Mesangial cell (primary cell): Measurements from ENCODE around the gene SMIM10L1. TPM values are rescaled to one million over a fixed set of nuclear protein-coding genes. Genes with fewer than 3 reads are reported as not detected.

Source experiments
- total RNA-seq: library from RNA; depleted of rRNA; stranded (reverse); fragments of >200 nt; gene quantifications from 2 replicates; pipeline ENCODE4 v1.2.3, GENCODE V29; 2015

SMIM10L1 gene
- total RNA-seq: 6.2 and 7.7 TPM in 2 replicates

DNA sequence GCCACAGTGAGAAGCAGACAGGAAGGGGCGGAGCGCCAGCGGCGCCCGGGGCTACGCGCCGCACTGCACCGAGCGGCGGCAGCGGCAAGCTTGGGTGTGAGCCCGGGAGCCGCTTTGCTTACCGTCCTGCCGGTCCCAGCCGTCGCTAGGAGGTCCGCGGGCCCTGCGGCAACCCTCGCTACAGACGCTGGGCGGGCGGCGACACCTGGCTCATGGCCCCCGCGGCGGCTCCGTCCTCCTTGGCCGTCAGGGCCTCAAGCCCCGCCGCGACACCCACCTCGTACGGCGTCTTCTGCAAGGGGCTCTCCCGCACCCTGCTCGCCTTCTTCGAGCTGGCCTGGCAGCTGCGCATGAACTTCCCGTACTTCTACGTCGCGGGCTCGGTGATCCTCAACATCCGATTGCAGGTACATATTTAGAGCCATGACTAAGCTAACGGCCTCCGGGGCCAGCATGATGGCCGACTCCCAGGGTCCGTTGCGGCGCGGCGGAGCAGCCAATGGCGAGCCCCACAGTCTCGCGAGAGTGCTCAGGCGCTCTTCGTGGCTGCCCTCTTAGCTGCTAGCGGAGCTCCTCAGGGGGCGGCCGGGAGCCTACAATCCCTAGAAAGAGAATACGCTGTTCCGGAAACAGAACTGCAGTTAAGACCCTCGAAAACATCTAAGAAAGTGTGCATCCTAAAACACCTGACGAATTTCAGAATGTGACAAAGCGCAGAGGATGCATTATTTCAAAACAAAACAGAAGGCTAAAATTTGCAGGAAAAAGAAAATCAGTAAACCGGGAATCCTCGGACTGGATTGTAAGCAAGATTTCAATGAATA lies at the start of gene SMIM10L1:
SMIM10L1 (plus strand) TSS at position 50 of the 824 bp plus-strand sequence; CDS start at position 213, 163 bp downstream.

DNA sequence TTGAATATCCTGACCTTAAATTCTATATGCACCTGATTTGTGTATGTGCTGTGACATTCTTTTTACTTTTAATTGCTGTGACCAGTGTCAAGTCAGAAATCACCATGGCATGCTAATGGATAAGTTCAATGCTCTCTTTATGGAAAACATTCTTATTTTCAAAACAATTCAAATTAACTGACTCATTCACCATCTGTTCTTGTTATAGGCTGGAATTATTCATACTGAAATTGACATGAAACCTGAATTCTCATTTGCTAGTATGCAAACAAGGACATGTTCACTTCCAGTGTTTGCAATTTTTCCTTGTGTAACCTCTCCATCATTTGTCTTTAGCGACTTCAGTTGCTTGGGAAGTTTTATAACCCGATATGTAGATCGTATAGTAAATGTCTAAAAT lies 36.7 kb upstream of the SMIM10L1 start, which contains the start of gene TAS2R30:
TAS2R30 (minus strand) TSS at position 340 of the 400 bp plus-strand sequence. CDS start 400 bp downstream, outside the sequence.

DNA sequence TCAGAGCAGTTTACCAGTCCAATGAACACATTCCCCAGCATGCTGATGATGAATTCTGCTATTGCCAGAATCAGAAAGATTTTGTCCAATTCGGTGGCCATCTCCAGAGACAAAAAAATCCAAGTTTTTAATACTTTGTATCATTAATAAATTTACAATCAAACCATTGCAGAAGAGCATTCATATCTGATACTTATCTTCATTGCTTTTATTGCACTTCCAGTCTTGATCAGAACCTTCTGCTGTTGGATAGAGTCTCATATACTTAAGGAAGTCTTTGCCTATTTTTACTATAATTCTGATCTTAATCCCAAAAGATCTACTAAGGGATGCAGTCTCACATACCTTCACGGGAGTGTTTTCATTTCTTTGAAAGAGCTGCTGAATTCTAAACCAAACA lies 15.8 kb downstream of the SMIM10L1 start, which contains the start of gene TAS2R42:
TAS2R42 (minus strand) TSS at position 101 of the 400 bp plus-strand sequence; CDS start at position 101, 0 bp downstream.

Other genes starting within 250 kb of the SMIM10L1 start
- gene PRH2, start 242.0 kb upstream of the SMIM10L1 start, total RNA-seq: not detected in 2 replicates
- 0.16 and 2.2 TPM in 2 replicates for gene TAS2R14, start 231.9 kb upstream of the SMIM10L1 start, total RNA-seq
- gene TAS2R50, start 184.3 kb upstream of the SMIM10L1 start, total RNA-seq: 0.38 and 0.98 TPM in 2 replicates
- 0.49 and 0.51 TPM in 2 replicates for gene TAS2R20, start 172.9 kb upstream of the SMIM10L1 start, total RNA-seq
- gene TAS2R19, start 148.6 kb upstream of the SMIM10L1 start, total RNA-seq: 2.7 TPM in 1 of 2 replicates, not detected in the other
- 0.33 and 0.51 TPM in 2 replicates for gene TAS2R31, start 139.8 kb upstream of the SMIM10L1 start, total RNA-seq
- gene TAS2R46, start 108.9 kb upstream of the SMIM10L1 start, total RNA-seq: 0.38 TPM in 1 of 2 replicates, not detected in the other
- 0.16 TPM in 1 of 2 replicates, not detected in the other for gene TAS2R43, start 78.9 kb upstream of the SMIM10L1 start, total RNA-seq
- gene TAS2R30, start 36.5 kb upstream of the SMIM10L1 start, total RNA-seq: 0.63 and 0.98 TPM in 2 replicates
- gene TAS2R42, start 15.7 kb downstream of the SMIM10L1 start, total RNA-seq: not detected in 2 replicates
- gene PRB3, start 98.5 kb downstream of the SMIM10L1 start, total RNA-seq: not detected in 2 replicates
- not detected in 2 replicates for gene PRB4, start 139.2 kb downstream of the SMIM10L1 start, total RNA-seq
- not detected in 2 replicates for gene PRB2, start 224.4 kb downstream of the SMIM10L1 start, total RNA-seq